Fibroblast of the aortic adventitia (primary cell): ENCODE data around the gene KRT33B. TPM values are rescaled to one million over a fixed set of nuclear protein-coding genes. Genes with fewer than 3 reads are reported as not detected.

Experiments
- DNase-seq: peaks from one replicate; pipeline ENCODE4 v3.0.0-alpha.2; 2010; ENCODE audit warnings: low read depth
- H3K4me3 ChIP-seq: 2 replicates; pipeline ENCODE4 v1.5.1; 2011; ENCODE audit warnings: low read depth, mild to moderate bottlenecking, control low read depth, low read length, moderate library complexity
- total RNA-seq: library from RNA; depleted of rRNA; stranded (reverse); fragments of >200 nt; gene quantifications from 2 replicates; pipeline ENCODE4 v1.2.3, GENCODE V29; 2012; ENCODE audit warnings: low replicate concordance
- TF ChIP-seq, protein P1 (sequence below): IDR thresholded peaks from 2 replicates; pipeline ENCODE4 v1.5.1; 2011; ENCODE audit warnings: mild to moderate bottlenecking, low read length, control low read depth, inconsistent platforms; ENCODE audit not compliant: insufficient read depth

KRT33B gene
- total RNA-seq, 1 donor, result not detected

GRCh38 chr17:41340494-41340893, 29.1 kb downstream of the KRT33B start:
- TF ChIP-seq, protein P1, sequence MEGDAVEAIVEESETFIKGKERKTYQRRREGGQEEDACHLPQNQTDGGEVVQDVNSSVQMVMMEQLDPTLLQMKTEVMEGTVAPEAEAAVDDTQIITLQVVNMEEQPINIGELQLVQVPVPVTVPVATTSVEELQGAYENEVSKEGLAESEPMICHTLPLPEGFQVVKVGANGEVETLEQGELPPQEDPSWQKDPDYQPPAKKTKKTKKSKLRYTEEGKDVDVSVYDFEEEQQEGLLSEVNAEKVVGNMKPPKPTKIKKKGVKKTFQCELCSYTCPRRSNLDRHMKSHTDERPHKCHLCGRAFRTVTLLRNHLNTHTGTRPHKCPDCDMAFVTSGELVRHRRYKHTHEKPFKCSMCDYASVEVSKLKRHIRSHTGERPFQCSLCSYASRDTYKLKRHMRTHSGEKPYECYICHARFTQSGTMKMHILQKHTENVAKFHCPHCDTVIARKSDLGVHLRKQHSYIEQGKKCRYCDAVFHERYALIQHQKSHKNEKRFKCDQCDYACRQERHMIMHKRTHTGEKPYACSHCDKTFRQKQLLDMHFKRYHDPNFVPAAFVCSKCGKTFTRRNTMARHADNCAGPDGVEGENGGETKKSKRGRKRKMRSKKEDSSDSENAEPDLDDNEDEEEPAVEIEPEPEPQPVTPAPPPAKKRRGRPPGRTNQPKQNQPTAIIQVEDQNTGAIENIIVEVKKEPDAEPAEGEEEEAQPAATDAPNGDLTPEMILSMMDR, result no peak
- DNase-seq, result no peak
- H3K4me3 ChIP-seq, result no peak overlapping the region

DNA sequence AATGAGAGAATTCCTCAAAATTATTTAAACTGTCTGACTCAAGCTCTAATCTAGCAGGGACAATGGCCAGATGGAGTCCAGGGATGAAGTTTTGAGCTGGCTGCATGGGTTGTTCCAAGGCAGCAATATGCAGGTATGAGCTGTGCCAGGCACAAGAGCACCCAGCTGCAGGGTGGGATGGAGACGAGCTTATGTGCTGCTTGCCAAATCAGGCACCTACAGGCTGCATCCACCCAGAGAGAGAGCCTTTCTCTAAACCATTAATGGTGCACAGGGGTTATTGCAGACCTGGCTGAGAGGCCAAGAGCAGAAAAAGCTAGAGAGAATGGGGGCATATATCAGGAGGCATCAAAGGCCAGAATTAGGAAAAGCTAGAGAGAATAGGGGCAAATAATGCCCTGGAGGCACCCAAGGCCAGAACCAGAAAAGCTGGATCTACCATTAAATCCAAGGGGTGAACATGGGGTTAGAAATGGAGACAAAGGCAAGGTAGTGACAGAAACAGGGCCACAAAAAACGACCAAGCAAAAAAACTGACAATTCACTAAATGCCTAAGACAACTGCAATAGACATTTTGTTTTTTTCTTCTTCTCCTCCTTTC, 29.9 kb downstream of the KRT33B start:
- H3K4me3 ChIP-seq, result no peak overlapping the region
- no peak for DNase-seq
- TF ChIP-seq, protein P1, result no peak

DNA sequence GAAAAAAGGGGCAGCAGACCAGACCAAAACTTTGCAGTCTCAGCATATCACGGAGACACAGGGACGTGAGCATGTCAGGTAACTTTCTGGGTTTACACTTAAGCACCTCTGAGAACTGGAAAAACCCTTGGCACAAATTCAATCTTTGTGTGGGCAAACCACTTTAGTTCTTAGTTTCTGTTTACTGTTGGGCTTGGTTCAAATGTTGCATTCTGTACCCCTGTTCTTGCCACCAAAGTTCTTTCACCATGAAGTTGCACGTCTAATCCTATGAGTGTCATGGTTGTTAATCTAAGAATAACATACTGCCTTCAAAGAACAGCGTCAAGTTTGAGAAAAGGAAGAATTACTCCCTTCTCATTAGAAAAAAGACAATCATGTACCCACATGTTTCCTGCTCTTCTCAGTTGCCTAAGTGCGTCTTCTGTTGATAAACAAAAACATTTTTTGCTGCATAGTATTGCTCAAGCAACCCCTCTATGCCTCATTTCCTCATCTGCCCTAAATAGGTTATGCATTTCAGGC, 30.6 kb downstream of the KRT33B start:
- TF ChIP-seq, protein P1, result no peak
- DNase-seq, result no peak
- H3K4me3 ChIP-seq, result no peak overlapping the region

DNA sequence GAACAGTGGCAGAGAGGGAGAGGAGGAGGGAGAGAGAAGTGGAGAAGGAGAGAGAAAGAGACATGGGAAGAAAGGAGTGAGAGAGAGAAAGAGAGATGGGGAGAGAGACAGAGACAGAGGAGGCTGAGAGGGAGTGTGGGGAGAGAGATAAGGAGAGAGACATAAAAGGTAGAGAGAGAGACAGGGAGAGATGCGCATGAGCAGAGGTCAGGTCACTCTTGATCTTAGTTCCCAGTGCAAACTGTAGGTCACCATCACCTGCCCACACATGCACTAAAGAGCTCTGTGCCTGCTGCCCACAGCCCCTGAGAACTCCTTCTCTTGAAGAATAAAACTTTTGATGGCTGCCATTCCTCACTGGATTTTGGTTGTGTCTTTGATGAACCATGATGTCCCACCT, 33.9 kb downstream of the KRT33B start:
- H3K4me3 ChIP-seq, result no peak overlapping the region
- DNase-seq, result no peak
- TF ChIP-seq, protein P1, result no peak

DNA sequence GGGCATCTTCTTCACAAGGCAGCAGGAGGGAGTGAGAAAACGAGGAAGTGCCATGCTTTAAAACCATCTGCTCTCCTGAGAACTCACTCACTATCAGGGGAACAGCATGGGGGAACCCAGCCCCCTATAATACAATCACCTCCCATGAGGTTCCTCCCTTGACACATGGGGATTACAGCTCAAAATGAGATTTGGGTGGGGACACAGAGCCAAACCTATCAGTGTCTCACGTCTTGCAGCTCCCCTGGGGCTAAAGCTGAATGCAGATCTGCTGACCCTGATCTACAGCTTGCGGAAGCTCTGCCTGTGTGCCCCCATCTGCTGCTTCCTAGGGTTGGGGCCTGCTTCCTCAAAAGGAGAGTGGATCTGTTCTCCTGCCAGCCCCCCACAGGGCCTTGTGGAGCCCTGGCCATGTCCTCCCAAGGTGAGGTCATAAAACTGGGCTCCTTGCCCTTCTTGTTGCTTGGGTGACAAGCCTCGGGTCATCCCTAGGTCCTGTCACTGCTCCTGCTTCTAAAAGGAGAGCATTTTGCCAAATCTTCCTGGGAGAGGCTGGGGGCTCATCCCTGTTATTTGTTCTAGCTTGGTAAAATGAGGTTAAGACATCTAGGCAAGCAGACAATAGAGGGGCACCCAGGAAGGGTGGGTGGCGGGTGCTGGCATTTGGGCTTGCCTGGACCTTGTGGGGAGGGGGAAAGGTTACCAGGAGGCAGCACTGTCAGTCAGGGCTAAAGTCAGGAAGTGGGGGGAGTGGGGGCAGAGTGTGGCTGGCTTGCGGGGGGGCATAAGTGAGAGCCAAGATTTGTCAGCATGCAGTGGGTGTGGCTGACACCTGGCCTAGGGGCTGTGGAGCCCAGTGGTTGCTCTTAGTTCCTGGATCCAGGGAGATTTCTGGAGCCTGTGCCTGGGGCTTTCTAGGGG, 35.0 kb downstream of the KRT33B start:
- DNase-seq, result no peak
- no peak overlapping the region for H3K4me3 ChIP-seq
- TF ChIP-seq, protein P1, result no peak

DNA sequence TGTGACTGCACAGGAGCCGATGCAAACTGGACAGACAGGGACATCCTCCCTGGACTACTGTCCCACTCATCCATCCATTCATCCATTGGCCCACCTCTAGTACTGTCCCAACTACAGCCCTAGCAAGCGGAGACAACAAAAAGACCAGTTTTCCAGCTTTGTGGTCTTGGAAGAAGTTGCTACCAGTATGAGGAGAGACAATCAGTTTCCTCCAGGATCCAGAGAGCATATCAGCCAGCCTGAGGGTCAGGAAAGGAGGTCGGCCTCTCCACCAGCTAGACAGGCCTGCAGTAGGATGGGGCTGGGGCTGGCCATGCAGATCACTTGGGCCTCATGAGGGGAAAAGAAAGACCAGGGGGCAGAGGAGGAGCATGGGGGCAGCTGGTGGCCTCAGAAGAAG, 35.8 kb downstream of the KRT33B start:
- H3K4me3 ChIP-seq, result no peak overlapping the region
- TF ChIP-seq, protein P1, result no peak
- no peak for DNase-seq
